HG03520 (cell line): ENCODE results near the gene ERCC6L2.

Experiments
- ATAC-seq: cut with Tn5 transposase; IDR thresholded peaks from one replicate; pipeline ENCODE4 v1.9.1; 2021; ENCODE audit warnings: mild to moderate bottlenecking, moderate library complexity; ENCODE audit not compliant: unreplicated experiment

ERCC6L2 gene

DNA sequence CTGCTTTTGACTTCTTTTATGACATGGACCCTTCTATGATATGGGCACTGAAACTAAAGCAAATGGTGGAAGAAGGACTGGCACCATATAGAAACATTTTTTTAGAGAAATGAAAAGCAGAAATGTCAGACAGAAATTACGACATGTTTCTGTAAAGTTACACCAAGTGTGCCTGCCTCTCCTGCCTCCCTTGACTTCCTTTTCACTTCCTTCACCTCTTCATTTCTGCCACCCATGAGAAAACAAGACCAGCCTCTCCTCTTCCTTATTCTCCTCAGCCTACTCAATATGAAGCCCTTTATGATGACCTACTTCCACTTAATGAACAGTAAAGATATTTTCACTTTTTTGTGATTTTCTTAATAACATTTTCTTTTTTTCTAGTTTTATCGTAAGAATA, 44.5 kb downstream of the ERCC6L2 start:
- ATAC-seq = no peak

DNA sequence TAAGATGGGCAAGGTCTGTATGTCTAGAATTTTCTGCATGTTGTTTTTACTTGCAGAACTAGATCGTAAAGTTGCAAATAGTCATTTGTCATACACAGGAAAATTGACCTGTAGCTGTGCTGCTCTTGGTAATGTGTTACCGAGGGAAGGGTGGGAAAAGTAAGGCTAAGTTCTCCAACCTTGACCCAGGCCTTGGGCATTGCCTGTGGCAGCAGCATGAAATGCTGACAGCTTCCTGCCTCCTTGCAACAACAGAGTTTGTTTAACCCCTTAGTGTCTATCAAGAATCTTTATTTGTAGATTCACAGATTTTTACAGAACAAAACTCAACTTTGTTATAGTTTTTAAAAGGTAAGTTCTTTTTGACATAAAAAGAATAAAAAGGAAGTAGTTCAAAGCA, 48.3 kb downstream of the ERCC6L2 start:
- ATAC-seq = no peak

DNA sequence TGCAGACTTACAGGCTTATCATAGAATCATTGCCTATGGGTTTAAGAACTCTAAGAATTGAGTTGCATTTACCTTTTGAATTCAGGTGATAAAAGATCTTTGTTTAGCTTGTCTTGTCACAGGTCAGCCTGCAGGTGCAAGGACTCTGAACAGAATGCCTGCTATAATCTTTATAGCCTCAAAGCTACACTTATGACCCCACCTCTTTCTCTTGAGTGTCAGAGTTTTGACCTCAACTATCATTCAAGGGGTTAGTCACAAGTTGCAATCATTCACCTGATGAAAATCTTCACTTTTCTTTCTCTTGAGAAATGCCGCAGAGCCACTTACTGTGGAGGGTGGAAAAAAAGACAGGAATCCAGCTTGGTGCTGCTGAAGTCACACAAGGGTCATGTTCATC, 49.5 kb downstream of the ERCC6L2 start:
- ATAC-seq = no peak

DNA sequence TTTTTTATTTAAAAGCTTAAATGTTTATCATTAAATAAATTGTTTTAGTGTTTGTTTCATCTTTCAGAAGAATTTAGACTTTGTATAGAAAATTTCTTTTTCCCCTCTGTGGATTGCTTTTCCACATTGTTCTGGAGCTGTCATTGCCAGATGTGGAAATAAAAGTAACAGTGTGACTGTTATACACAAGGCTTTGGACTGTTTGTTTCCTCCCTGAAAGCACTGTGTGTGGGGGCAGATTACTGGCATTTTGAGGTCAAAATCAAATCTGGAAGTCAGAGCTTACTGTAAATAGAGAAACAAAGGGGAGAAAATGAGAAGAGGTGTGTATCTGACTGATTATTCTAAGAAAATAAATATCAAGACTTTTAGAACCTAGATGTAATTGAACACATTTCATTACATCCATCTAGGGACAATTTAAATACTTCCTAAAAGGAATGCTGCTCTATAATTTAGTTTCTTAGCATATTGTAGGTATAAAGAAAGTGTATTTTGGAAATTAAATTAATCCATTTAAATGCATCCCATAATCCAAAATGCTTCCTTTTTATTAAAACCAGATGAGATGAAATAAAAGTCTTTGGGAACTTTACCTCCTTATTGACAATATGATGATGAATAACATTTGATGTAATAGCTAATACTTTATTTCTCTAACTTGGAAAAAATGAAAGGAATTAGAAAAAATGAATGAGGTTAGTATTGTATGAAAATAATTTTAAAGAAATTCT, 51.9 kb downstream of the ERCC6L2 start:
- ATAC-seq = no peak

DNA sequence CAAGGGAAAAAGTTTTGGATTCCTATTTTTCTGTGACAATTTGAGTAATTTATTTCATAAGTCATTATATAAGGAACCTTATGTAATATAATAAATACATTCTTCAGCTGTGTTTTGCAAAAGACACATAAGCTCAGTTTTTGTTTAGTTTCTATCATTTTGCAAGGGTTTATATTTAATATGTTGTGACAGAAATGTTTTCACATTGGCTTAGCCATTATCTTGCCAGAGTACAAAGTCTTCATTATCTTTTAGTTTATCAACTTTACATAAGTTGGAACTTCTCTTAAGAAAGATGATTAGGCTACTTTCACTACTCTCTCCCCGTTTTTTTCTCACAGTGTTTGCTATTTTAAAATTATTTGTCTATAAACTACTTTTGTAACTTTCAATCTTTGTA, 54.8 kb downstream of the ERCC6L2 start:
- no peak for ATAC-seq

DNA sequence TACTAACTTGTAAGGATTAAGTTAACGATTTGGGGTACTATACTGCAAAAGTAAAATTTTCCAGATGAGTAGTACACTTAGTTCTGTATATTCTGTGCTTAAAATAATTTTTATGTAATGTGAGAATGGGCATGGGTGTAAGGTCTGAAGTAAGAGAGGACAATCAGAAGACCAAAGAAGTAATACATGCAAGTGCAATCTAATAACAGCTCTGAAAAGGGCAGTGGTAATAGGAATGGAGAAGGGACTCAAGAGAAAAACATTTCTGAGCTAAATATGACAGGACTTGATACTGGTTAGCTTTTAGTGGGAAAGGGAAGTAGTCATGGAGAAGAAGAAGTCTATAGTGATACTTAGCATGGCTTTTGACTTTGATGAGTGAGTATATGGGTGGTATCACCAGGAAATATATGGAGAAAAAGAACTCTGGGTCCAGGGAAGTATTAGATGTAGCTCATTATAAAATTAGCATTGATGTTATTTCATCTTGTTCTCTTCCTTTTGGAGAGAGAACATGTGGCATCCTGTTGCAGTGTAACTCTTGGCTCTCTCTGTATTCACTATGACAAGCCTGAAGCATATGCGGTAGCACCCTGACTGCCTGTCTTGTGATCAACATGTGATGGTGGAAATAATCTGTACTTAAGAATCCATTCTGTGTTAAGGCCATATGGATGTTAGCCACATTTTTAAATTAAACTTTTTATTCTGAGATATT, 60.5 kb downstream of the ERCC6L2 start:
- ATAC-seq = no peak

DNA sequence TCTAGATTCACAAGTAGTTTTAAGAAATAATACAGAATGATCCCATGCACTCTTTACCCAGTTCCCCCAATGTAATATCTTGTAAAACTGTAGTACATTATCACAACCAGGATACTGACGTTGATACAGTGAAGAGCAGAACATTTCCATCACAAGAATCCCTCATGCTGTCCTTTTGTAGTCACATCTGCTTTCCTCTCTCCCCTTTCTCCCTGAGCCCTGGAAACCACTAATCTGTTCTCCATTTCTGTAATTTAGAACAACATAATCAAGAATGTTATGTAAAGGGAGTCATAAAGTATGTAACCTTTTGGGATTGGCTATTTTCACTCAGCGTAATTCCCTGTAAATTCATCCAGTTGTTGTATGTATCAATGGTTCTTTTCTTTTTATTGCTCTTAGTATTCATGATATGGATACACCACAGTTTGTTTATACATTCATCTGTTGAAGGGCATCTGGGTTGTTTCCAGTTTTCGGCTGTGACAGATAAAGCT, 61.1 kb downstream of the ERCC6L2 start:
- no peak for ATAC-seq

DNA sequence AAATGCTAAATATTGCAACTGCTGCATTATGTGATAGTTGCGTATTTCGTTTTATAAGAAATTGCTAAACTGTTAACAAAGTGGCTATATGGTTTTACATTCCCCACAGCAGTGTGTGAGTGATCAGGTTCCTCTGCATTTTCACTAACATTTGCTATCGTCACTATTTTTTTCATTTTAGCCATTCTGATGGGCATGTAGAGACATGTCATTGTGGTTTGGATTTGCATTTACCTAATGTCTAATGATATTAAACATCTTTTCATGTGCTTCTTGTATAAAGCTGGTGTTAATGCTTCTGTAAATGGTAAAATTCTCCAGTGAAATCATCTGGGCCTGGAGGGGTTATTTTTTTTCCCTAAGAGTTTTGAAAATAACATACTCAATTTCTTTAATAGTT, 61.6 kb downstream of the ERCC6L2 start:
- ATAC-seq = no peak

DNA sequence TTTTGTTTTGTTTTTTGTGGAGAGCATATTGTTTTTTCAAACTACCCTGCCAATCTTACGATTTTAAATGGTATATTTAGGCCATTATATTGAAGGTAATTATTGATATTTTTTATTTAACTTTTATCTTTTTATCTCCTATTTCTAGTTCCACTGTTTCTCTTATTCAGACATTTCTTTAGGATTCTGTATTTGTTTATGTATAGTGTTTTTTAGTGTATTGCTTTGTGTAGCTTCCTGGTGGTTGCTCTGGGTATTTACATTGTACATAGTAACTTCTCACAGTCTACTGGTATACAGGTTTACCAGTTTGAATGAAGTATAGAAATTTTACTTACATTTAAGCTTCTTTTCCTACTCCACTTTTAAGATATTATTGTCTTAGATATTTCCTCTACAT, 63.2 kb downstream of the ERCC6L2 start:
- ATAC-seq = no peak

DNA sequence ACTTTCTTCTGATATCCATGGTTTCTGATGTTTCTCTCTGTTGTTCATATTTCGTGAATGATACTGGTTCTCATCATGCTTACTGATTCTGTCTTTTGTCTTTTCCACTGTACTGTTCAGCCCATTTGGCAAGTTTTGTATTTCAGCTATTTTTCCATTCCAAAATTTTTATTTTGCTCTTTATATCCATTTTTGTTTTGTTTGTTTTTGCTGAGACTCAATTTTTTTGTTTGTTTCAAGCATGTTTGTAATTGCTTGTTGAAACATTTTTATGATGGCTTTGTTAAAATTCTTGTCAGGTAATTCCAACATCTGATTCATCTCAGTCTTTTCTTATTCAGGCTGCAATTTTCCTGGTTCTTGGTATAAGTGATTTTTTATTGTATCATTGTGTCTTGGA, 64.0 kb downstream of the ERCC6L2 start:
- ATAC-seq = no peak

DNA sequence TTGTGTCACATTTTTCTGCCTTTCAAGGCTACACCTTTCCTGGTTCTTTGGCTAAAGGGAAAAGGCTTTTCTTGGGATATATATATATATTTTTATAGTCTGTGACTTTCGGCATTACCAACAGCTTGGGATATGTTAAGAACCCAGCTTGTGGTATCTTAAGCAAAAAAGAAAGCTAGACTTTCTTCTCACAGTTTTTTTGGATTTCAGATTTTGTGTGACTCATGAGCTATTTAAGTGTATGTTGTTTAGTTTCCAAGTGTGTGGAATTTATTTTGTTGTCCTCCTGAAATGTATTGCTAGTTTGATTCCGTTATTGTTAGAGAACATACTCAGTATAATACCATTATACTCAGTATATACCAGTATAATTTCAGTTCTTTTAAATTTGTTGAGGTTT, 64.8 kb downstream of the ERCC6L2 start:
- no peak for ATAC-seq

DNA sequence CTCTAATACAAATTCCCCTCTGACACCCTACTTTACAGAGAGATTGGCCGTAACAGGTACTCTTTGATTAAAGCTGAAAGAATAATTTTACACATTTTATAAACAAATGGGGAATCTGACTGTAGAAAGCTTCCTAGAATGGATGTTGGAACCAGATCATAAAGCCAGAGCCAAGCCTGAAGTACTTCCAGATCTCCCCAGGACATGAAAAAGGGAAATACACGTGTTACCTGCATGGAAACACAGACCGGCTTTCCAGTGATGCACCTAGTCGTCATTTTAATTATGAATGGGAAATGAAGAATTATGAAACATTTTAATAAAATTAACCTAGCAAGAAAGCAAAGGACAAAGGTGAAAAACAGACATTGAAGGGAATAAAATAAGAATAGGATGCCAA, 66.5 kb downstream of the ERCC6L2 start:
- ATAC-seq = no peak

DNA sequence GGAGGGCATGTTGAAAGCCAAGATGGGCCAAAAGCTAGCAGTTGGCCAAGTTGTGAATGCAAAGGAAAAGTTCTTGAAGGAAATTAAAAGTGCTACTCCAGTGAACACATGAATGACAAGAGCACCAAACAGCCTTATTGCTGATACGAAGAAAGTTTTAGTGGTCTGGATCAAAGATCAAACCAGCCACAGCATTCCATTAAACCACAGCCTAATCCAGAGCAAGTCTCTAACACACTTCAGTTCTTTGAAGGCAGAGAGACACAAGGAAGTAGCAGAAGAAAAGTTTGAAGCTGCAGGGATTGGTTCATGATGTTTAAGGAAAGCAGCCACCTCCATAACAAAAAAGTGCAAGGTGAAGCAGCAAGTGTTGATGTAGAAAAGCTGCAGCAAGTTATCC, 71.6 kb downstream of the ERCC6L2 start:
- no peak for ATAC-seq

DNA sequence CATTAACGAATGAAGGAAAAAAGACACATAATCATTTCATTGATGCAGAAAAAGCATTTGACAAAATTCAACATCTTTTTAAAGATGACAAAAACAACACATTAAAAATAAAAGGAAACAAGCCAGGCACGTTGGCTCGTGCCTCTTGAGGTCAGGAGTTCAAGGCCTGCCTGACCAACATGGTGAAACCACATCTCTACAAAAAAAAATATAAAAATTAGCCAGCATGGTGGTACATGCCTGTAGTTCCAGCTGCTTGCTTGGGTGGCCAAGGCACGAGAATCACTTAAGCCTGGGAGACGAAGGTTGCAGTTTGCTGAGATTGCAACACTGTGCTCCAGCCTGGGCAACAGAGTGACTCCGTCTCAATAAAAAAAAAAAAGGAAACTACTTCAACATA, 77.0 kb downstream of the ERCC6L2 start:
- ATAC-seq = no peak

DNA sequence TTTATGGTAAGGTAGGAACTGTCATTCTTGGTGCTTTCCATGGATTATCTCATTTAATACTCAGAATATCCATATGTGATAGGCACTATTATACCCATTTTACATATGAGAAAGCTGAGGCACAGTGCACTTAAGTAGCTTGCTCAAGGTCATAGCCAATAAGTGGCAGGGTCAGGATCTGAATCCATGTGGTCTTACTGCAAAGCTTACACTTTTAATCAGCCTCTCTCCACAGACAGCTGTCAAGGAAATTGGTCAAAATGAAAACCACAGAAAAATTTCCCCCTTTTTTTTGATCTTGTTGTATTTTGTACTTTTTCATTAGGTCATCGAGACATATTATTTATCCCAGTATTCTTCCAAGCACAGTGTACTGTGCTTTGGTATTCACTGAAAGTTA, 78.5 kb downstream of the ERCC6L2 start:
- no peak for ATAC-seq

DNA sequence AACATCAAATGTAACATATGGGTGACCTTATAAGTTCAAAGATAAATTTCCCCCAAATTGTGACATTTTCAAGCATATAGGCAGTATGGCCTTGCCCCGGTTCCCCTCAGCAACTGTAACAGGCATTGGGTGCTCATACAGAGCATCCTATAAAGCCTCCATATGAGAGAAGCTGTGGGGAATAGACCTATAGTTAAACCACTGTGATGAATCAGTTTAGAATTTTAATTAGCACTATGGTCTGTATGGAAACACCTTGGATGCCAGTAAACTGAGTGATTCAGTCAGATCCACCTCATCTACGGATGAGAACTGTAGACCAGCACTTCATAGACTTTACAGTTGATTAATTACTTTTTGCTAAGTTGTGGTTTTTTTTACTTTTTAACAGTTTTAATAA, 79.4 kb downstream of the ERCC6L2 start:
- ATAC-seq = no peak

DNA sequence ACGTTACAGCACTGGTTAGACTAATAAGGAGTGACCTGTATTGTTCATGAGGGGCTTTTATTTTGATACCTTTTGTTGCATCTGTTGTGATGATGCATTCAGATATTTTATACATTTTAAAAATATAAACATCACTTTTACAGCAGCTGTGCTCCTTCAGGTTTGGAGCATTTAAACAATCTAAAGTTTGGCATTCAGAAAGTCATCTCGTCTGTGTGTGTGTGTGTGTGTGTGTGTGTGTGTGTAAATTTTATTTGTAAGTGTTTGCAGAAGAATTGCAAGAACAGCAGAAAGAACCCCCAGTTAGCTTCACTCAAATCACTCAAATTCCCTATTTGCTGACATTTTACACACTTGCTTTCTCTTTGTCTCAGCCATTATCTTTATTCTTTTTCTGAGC, 87.4 kb downstream of the ERCC6L2 start:
- no peak for ATAC-seq

DNA sequence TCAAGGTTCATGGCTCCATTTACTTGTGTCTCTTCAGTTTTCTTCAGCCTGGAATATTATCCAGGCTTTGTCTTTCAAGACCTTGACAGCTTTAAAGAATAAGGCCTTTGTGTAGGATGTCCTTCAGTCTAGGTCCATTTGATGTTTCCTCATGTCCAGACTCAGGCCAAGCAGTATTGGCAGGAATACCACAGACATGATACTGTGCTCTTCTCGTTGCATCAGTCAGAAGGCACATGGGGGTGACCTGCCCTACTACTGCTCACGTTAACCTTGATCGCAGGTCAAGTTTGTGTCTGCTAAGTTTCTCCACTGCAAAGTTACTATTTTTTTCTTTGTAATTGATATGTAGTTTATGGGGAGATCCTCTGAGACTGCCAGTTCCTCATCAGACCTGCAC, 88.2 kb downstream of the ERCC6L2 start:
- ATAC-seq = no peak

DNA sequence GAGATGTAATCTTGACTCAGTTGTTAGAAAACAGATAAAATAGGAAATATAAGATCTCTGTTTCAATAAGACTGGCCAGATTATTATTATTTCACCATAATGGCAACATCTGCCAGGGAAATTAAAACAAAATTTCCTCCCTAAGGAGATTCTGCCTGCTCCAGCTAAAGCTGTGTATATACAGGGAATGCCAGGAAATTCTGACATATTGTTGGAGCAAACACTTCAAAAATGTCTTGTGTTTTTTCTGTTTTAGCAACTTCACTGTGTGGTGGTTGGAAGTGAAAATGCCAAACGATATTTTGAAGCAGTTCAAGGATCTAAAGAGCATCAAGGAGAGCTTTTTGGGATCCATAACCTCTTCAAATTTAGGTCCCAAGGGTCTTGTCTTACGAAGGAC, 90.8 kb downstream of the ERCC6L2 start:
- ATAC-seq = no peak

DNA sequence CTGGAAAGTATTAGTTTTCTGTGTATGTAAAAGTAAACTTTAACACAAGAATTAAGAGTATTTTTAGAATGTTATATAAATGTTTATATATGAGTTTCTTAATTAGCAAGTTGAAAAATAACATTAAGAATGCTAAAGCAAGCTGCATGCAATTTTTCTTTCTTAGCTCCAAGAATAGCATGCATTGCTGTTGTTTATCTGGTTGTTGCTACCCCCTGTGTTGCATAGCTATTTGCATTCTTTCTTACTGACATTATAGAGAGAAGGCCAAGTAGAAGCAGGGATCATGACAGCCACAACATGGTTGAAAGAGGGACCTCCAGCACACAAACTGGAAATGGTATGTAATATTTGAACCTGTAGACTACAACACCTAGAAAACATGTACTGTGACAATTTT, 94.8 kb downstream of the ERCC6L2 start:
- no peak for ATAC-seq

DNA sequence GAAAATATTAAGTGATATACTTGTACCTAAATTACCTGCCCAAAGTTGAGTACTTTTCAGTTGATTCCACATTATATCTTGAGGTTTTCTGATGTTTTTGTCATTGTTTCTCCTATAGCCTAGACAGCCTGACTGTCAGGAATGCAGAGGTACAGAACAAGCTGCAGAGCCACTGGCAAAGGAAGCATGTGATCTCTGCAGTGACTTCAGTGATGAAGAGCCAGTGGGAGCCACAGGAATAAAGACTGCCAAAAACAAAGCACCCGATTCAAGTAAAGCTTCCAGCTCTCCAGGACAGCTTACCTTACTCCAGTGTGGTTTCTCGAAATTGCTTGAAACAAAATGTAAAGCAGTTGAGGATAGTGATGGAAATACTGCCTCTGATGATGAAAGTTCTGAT, 96.3 kb downstream of the ERCC6L2 start:
- no peak for ATAC-seq

DNA sequence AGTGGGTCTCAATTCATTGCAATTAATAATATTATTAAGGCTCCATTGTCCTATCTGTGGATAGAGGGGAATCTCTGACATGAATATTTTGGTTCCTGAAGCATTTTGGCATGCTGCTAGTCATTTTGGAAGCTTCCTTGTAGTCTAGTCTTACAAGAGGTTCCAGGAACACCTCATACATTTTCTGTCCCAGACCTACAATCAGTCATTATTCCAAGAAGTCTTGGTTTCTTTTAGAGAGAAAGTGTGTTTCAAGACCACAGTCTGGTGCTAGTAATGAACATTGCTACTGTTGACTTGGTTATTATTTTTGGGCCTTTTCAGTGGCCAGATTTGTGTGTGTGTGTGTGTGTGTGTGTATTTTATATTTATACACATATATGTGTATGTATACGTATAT, 98.9 kb downstream of the ERCC6L2 start:
- ATAC-seq = no peak

DNA sequence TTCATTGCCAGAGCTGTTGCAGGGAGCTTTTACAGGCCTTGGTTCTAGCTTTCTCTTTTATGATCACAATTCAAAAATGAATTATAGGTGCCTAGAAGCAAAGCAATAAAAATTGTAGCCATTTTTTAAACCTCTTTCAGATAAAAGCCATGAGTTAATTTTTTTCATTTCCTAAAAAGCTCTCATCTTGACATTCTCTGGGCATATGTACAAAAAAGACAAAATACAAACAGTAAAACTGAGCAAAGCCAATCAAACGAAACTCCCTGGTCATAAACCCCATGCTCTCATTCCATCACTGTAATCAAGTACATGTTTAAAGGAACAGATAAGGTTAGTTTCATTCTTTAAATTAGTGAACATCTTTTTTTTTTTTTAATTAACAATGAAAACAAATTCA, 101.9 kb downstream of the ERCC6L2 start:
- ATAC-seq = no peak
